Endometrial microvascular endothelial cells (primary cell): Measurements from ENCODE around the gene ANKRD36B. TPM values are rescaled to one million over a fixed set of nuclear protein-coding genes. Genes with fewer than 3 reads are reported as not detected.
"Not testable (repeated sequence)": the region's sequence is repeated elsewhere in the genome, so short reads cannot be mapped to it uniquely, and the experiment has no call there.

Experiments used
- in situ Hi-C: cut with HindIII; loops from 2 replicates; pipeline ENCODE4 v1.10.0; 2017; ENCODE audit warnings: low sequenced_read_pairs, low pct_unique_long_range_greater_than_20kb; ENCODE audit errors: inconsistent ontology term
- total RNA-seq: library from RNA; depleted of rRNA; stranded (reverse); fragments of >200 nt; gene quantifications from one replicate; pipeline ENCODE4 v1.2.3, GENCODE V29; 2015; ENCODE audit errors: inconsistent ontology term

ANKRD36B gene
- total RNA-seq, 1 donor from 2014 or later: 7.2 TPM

- in situ Hi-C loops: not testable (repeated sequence)
These were observed 37.3 kb downstream of the ANKRD36B start for GRCh38 chr2:97552406-97552805.

GRCh38 chr2:97550498-97550897 lies 39.2 kb downstream of the ANKRD36B start:
- in situ Hi-C loops: not testable (repeated sequence)

GRCh38 chr2:97549058-97549457 lies 40.6 kb downstream of the ANKRD36B start:
- in situ Hi-C loops: not testable (repeated sequence)

- in situ Hi-C loops: not testable (repeated sequence)
These were observed 41.1 kb downstream of the ANKRD36B start for GRCh38 chr2:97548536-97548935.

GRCh38 chr2:97546711-97547110 lies 43.0 kb downstream of the ANKRD36B start:
- in situ Hi-C loops: no loop called here

- in situ Hi-C loops: not testable (repeated sequence)
These were observed 44.8 kb downstream of the ANKRD36B start for GRCh38 chr2:97544911-97545310.

- in situ Hi-C loops: not testable (repeated sequence)
These were observed 63.8 kb downstream of the ANKRD36B start for GRCh38 chr2:97525904-97526303.

GRCh38 chr2:97523816-97524215 lies 65.9 kb downstream of the ANKRD36B start:
- in situ Hi-C loops: not testable (repeated sequence)

- in situ Hi-C loops: not testable (repeated sequence)
These were observed 66.6 kb downstream of the ANKRD36B start for GRCh38 chr2:97522916-97523555.

GRCh38 chr2:97495651-97496050 lies 94.0 kb downstream of the ANKRD36B start:
- in situ Hi-C loops: not testable (repeated sequence)

GRCh38 chr2:97490141-97490540 lies 99.5 kb downstream of the ANKRD36B start:
- in situ Hi-C loops: not testable (repeated sequence)

Other genes with a start within 250 kb of the ANKRD36B start
- gene COX5B, start 56.2 kb upstream of the ANKRD36B start, total RNA-seq: 213 TPM
- gene ACTR1B, start 74.2 kb upstream of the ANKRD36B start, total RNA-seq: 66.4 TPM
- gene C2orf92, start 79.8 kb upstream of the ANKRD36B start, total RNA-seq: not detected
- gene ZAP70, start 123.7 kb upstream of the ANKRD36B start, total RNA-seq: not detected